ENCODE results near the gene CTNNA1. TPM values are rescaled to one million over a fixed set of nuclear protein-coding genes. Genes with fewer than 3 reads are reported as not detected.
"Not testable (repeated sequence)": the region's sequence is repeated elsewhere in the genome, so short reads cannot be mapped to it uniquely, and the experiment has no call there.

CTNNA1 gene
- total and polyA plus RNA-seq, 4 donors, result 107 to 446 (median 278) TPM

GRCh38 chr5:138803285-138803684 is 50.1 kb downstream of the CTNNA1 start:
- peaks cover 4 to 8% of the 10 kb centered on the region in 2 donors for H3K4me1 ChIP-seq (ENCODE audit: control insufficient read depth in 1 of 2, insufficient read depth in 2 of 2, low read length in 2 of 2)
- no peak for ATAC-seq (ENCODE audit: low FRiP score)
- no peak for DNase-seq
- H3K4me3 ChIP-seq (ENCODE audit: low read length in 2 of 2), result no peak overlapping the region
- H3K9me3 ChIP-seq (ENCODE audit: control insufficient read depth, low read length), result no peaks in the 10 kb centered on the region
- H3K27ac ChIP-seq (ENCODE audit: low read depth in 1 of 2, low read length in 2 of 2), result no peak overlapping the region
- intact Hi-C loops (cut with DNase I), result no loop called here
- H3K36me3 ChIP-seq (ENCODE audit: control insufficient read depth in 1 of 2, insufficient read depth in 2 of 2, low read length in 1 of 2), result no peaks in the 10 kb centered on the region
- 64% methylated on average over 3 of the region's 3 CpGs for WGBS, 2 donors
- no peaks in the 10 kb centered on the region for H3K27me3 ChIP-seq (ENCODE audit: control insufficient read depth in 1 of 2, insufficient read depth in 2 of 2, low read length in 1 of 2)

- no peak for DNase-seq
Measured at GRCh38 chr5:138803935-138804334, 50.7 kb downstream of the CTNNA1 start.

GRCh38 chr5:138805096-138805495 is 51.9 kb downstream of the CTNNA1 start:
- H3K9me3 ChIP-seq (ENCODE audit: control insufficient read depth, low read length), result no peaks in the 10 kb centered on the region
- peaks cover 4 to 8% of the 10 kb centered on the region in 2 donors for H3K4me1 ChIP-seq (ENCODE audit: control insufficient read depth in 1 of 2, insufficient read depth in 2 of 2, low read length in 2 of 2)
- no peak overlapping the region for H3K27ac ChIP-seq (ENCODE audit: low read depth in 1 of 2, low read length in 2 of 2)
- H3K27me3 ChIP-seq (ENCODE audit: control insufficient read depth in 1 of 2, insufficient read depth in 2 of 2, low read length in 1 of 2), result no peaks in the 10 kb centered on the region
- no peak for DNase-seq
- H3K4me3 ChIP-seq (ENCODE audit: low read length in 2 of 2), result no peak overlapping the region
- ATAC-seq (ENCODE audit: low FRiP score), result no peak
- intact Hi-C loops (cut with DNase I), result no loop called here
- H3K36me3 ChIP-seq (ENCODE audit: control insufficient read depth in 1 of 2, insufficient read depth in 2 of 2, low read length in 1 of 2), result no peaks in the 10 kb centered on the region

More at GRCh38 chr5:138803935-138804334, 50.7 kb downstream of the CTNNA1 start:
- Histone ChIP-seq H3K4me3 (ENCODE audit: low read length in 2 of 2) (no peak overlapping the region), H3K27me3 (ENCODE audit: control insufficient read depth in 1 of 2, insufficient read depth in 2 of 2, low read length in 1 of 2) (no peaks in the 10 kb centered on the region), H3K27ac (ENCODE audit: low read depth in 1 of 2, low read length in 2 of 2) (no peak overlapping the region), H3K9me3 (ENCODE audit: control insufficient read depth, low read length) (no peaks in the 10 kb centered on the region), H3K36me3 (ENCODE audit: control insufficient read depth in 1 of 2, insufficient read depth in 2 of 2, low read length in 1 of 2) (no peaks in the 10 kb centered on the region), H3K4me1 (ENCODE audit: control insufficient read depth in 1 of 2, insufficient read depth in 2 of 2, low read length in 2 of 2) (peaks cover 4 to 8% of the 10 kb centered on the region in 2 donors)
- 57 to 65% methylated on average over 1 of the region's 1 CpG for WGBS, 2 donors
- no peak for ATAC-seq (ENCODE audit: low FRiP score)
- intact Hi-C loops (cut with DNase I), result no loop called here

- WGBS, 2 donors, result 95 to 96% methylated on average over 1 of the region's 1 CpG
- no peak for ATAC-seq (ENCODE audit: low FRiP score)
- intact Hi-C loops (cut with DNase I), result no loop called here
Measured at GRCh38 chr5:138807182-138807581, 54.0 kb downstream of the CTNNA1 start.

GRCh38 chr5:138809391-138809790 is 56.2 kb downstream of the CTNNA1 start:
- H3K4me3 ChIP-seq (ENCODE audit: low read length in 2 of 2), result no peak overlapping the region
- intact Hi-C loops (cut with DNase I), result no loop called here
- H3K27me3 ChIP-seq (ENCODE audit: control insufficient read depth in 1 of 2, insufficient read depth in 2 of 2, low read length in 1 of 2), result no peaks in the 10 kb centered on the region
- DNase-seq, result no peak
- no peak overlapping the region for H3K27ac ChIP-seq (ENCODE audit: low read depth in 1 of 2, low read length in 2 of 2)
- peaks cover 0 to 1% of the 10 kb centered on the region in 2 donors for H3K36me3 ChIP-seq (ENCODE audit: control insufficient read depth in 1 of 2, insufficient read depth in 2 of 2, low read length in 1 of 2)
- no peaks in the 10 kb centered on the region for H3K9me3 ChIP-seq (ENCODE audit: control insufficient read depth, low read length)
- no peak for ATAC-seq (ENCODE audit: low FRiP score)
- peaks cover under 1 to 2% of the 10 kb centered on the region in 2 donors for H3K4me1 ChIP-seq (ENCODE audit: control insufficient read depth in 1 of 2, insufficient read depth in 2 of 2, low read length in 2 of 2)

More at GRCh38 chr5:138807182-138807581, 54.0 kb downstream of the CTNNA1 start:
- no peaks in the 10 kb centered on the region for H3K27me3 ChIP-seq (ENCODE audit: control insufficient read depth in 1 of 2, insufficient read depth in 2 of 2, low read length in 1 of 2)
- H3K9me3 ChIP-seq (ENCODE audit: control insufficient read depth, low read length), result no peaks in the 10 kb centered on the region
- H3K27ac ChIP-seq (ENCODE audit: low read depth in 1 of 2, low read length in 2 of 2), result no peak overlapping the region
- no peak overlapping the region for H3K4me3 ChIP-seq (ENCODE audit: low read length in 2 of 2)
- no peaks in the 10 kb centered on the region for H3K36me3 ChIP-seq (ENCODE audit: control insufficient read depth in 1 of 2, insufficient read depth in 2 of 2, low read length in 1 of 2)
- no peak for DNase-seq
- peaks cover 4 to 8% of the 10 kb centered on the region in 2 donors for H3K4me1 ChIP-seq (ENCODE audit: control insufficient read depth in 1 of 2, insufficient read depth in 2 of 2, low read length in 2 of 2)

- 96 to 97% methylated on average over 17 to 26 of the region's 35 CpGs for WGBS, 2 donors
- intact Hi-C loops (cut with DNase I); ATAC-seq (ENCODE audit: low FRiP score); H3K9me3 ChIP-seq (ENCODE audit: control insufficient read depth, low read length); H3K27ac ChIP-seq (ENCODE audit: low read depth in 1 of 2, low read length in 2 of 2); H3K36me3 ChIP-seq (ENCODE audit: control insufficient read depth in 1 of 2, insufficient read depth in 2 of 2, low read length in 1 of 2); H3K4me1 ChIP-seq (ENCODE audit: control insufficient read depth in 1 of 2, insufficient read depth in 2 of 2, low read length in 2 of 2); DNase-seq; H3K4me3 ChIP-seq (ENCODE audit: low read length in 2 of 2); H3K27me3 ChIP-seq (ENCODE audit: control insufficient read depth in 1 of 2, insufficient read depth in 2 of 2, low read length in 1 of 2): not testable (repeated sequence)
Measured at GRCh38 chr5:138810861-138811260, 57.6 kb downstream of the CTNNA1 start.

GRCh38 chr5:138815529-138815928 is 62.3 kb downstream of the CTNNA1 start:
- intact Hi-C loops (cut with DNase I), result no loop called here
- no peak for DNase-seq
- Histone ChIP-seq H3K27ac (ENCODE audit: low read depth in 1 of 2, low read length in 2 of 2) (peak overlapping the region; percentile 36 to 97), H3K27me3 (ENCODE audit: control insufficient read depth in 1 of 2, insufficient read depth in 2 of 2, low read length in 1 of 2) (no peaks in the 10 kb centered on the region), H3K4me1 (ENCODE audit: control insufficient read depth in 1 of 2, insufficient read depth in 2 of 2, low read length in 2 of 2) (peaks cover 0 to 7% of the 10 kb centered on the region in 2 donors), H3K4me3 (ENCODE audit: low read length in 2 of 2) (no peak overlapping the region), H3K36me3 (ENCODE audit: control insufficient read depth in 1 of 2, insufficient read depth in 2 of 2, low read length in 1 of 2) (peaks cover 0 to 1% of the 10 kb centered on the region in 2 donors), H3K9me3 (ENCODE audit: control insufficient read depth, low read length) (no peaks in the 10 kb centered on the region)
- ATAC-seq (ENCODE audit: low FRiP score), result peak; percentile 33
- 9 to 14% methylated on average over 5 of the region's 5 CpGs for WGBS, 2 donors

GRCh38 chr5:138817241-138817640 is 64.0 kb downstream of the CTNNA1 start:
- Histone ChIP-seq H3K9me3 (ENCODE audit: control insufficient read depth, low read length) (no peaks in the 10 kb centered on the region), H3K4me1 (ENCODE audit: control insufficient read depth in 1 of 2, insufficient read depth in 2 of 2, low read length in 2 of 2) (peaks cover 0 to 7% of the 10 kb centered on the region in 2 donors), H3K36me3 (ENCODE audit: control insufficient read depth in 1 of 2, insufficient read depth in 2 of 2, low read length in 1 of 2) (peaks cover 0 to 1% of the 10 kb centered on the region in 2 donors), H3K27ac (ENCODE audit: low read depth in 1 of 2, low read length in 2 of 2) (no peak overlapping the region), H3K27me3 (ENCODE audit: control insufficient read depth in 1 of 2, insufficient read depth in 2 of 2, low read length in 1 of 2) (no peaks in the 10 kb centered on the region), H3K4me3 (ENCODE audit: low read length in 2 of 2) (no peak overlapping the region)
- no peak for ATAC-seq (ENCODE audit: low FRiP score)
- DNase-seq, result no peak
- 95 to 100% methylated on average over 1 of the region's 1 CpG for WGBS, 2 donors
- intact Hi-C loops (cut with DNase I), result no loop called here

GRCh38 chr5:138819081-138819480 is 65.9 kb downstream of the CTNNA1 start:
- no peak for DNase-seq
- Histone ChIP-seq H3K36me3 (ENCODE audit: control insufficient read depth in 1 of 2, insufficient read depth in 2 of 2, low read length in 1 of 2) (no peaks in the 10 kb centered on the region), H3K27me3 (ENCODE audit: control insufficient read depth in 1 of 2, insufficient read depth in 2 of 2, low read length in 1 of 2) (no peaks in the 10 kb centered on the region), H3K4me1 (ENCODE audit: control insufficient read depth in 1 of 2, insufficient read depth in 2 of 2, low read length in 2 of 2) (peaks cover 0 to 5% of the 10 kb centered on the region in 2 donors), H3K9me3 (ENCODE audit: control insufficient read depth, low read length) (no peaks in the 10 kb centered on the region), H3K4me3 (ENCODE audit: low read length in 2 of 2) (no peak overlapping the region), H3K27ac (ENCODE audit: low read depth in 1 of 2, low read length in 2 of 2) (no peak overlapping the region)
- ATAC-seq (ENCODE audit: low FRiP score), result peak; percentile 11
- intact Hi-C loops (cut with DNase I), result no loop called here
- WGBS, 2 donors, result 17 to 24% methylated on average over 4 of the region's 4 CpGs

Measured in aorta (tissue), 5 donors.